ENCODE data around the gene FADS6. TPM values are rescaled to one million over a fixed set of nuclear protein-coding genes. Genes with fewer than 3 reads are reported as not detected.

FADS6 gene
- total RNA-seq, 1 experiment from 2014 or later, result not detected

GRCh38 chr17:74864297-74864865 is 29.1 kb downstream of the FADS6 start:
- Histone ChIP-seq H3K4me1 (ENCODE audit: control insufficient read depth, insufficient read depth, low read length) (peaks cover 18% of the 10 kb centered on the region), H3K27me3 (ENCODE audit: control insufficient read depth, insufficient read depth, low read length) (peaks cover 10% of the 10 kb centered on the region; the same call in 1 of the 2 replicates), H3K27ac (ENCODE audit: low read length) (no peak overlapping the region), H3K36me3 (ENCODE audit: control insufficient read depth, insufficient read depth, low read length) (0 out of 2 replicates have a peak, but pooled peaks cover 4% of the 10 kb centered on the region), H3K9me3 (ENCODE audit: control insufficient read depth, insufficient read depth, low read depth, low read length) (no peaks in the 10 kb centered on the region), H3K4me3 (ENCODE audit: low read depth in 2 of 2, low read length in 2 of 2) (no peak overlapping the region)
- no peak for DNase-seq (ENCODE audit: low read depth, low spot score)
- intact Hi-C loops (cut with micrococcal nuclease; ENCODE audit: unreplicated experiment), result loop anchor here (5.0 kb wide), 1 partner anchor 122 kb away; no protein-coding TSS in a partner anchor
- no TSS peak for BruUV-seq (replicated peaks)
- in situ Hi-C loops (cut with HindIII; ENCODE audit: low pct_unique_long_range_greater_than_20kb, low sequenced_read_pairs), result no loop called here
- CTCF ChIA-PET, result interaction anchor here (0.9 kb wide), 1 partner anchor 73 kb away, joined by 3 read pairs; no protein-coding TSS in a partner anchor
- ATAC-seq, result no peak
- no peak for TF ChIP-seq SIN3A (IDR thresholded peaks at IDR 0.05; ENCODE audit: borderline replicate concordance, insufficient read depth, low read depth, low read length)
- TF ChIP-seq TCF7L2 (IDR thresholded peaks at IDR 0.05; ENCODE audit: low read depth, low read length), result no peak
- no peak for TF ChIP-seq CTCF (IDR thresholded peaks at IDR 0.05)
- no peak for TF ChIP-seq POLR2AphosphoS5 (IDR thresholded peaks at IDR 0.05; ENCODE audit: low read depth, low read length)
- no peak for TF ChIP-seq REST (IDR thresholded peaks at IDR 0.05; ENCODE audit: insufficient read depth in 1 of 2, low read depth in 2 of 2, low read length in 1 of 2)
- POLR2A ChIA-PET, result no interaction called here

DNA sequence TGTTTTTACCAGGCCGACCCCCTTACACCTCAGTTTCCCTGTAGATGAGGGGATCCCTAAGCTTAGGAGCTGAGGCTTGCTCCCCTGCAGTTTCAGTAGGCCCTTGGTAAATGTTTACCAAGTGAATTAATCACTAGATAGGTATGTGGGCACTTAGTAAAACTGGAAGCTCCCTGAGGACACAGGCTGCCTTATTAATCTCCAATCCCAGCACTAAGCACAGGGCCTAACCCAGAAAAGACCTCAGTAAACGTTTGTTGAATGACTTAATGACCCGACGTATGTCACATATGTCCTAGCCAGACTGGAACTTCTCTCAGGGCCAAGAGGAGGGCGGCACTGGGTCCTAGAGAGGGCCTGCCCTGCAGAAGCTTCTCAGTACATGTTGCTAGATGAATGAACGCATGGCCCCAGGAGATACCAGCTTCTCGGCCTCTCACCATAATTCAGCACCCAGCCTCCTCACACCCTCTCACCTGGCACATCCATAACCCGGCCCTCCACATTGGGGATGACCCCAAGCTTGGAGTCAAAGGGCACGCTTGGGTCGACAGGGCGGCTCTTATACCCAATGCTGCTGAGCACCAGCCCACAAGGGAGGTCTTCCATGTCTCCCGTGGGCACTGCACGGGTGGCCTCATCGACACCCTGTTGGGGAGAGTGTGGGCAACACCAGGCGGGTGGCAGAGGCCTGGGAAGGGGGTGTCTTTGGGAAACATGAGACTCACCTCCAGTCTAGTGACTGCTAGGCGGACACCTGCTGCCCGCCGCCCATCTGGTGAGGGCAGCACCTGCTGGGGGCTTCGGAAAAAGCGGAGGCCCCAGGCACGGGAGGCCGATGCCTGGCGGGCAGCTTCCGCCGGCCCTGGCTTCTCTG is 29.8 kb downstream of the FADS6 start:
- no peaks in the 10 kb centered on the region for H3K9me3 ChIP-seq (ENCODE audit: control insufficient read depth, insufficient read depth, low read depth, low read length)
- no peak overlapping the region for H3K27ac ChIP-seq (ENCODE audit: low read length)
- no TSS peak for BruUV-seq (replicated peaks)
- ChIA-PET POLR2A (no interaction called here), CTCF (interaction anchor here (2.5 kb wide), 1 partner anchor 20 kb away, joined by 24 read pairs; no protein-coding TSS in a partner anchor)
- TF ChIP-seq POLR2AphosphoS5 (IDR thresholded peaks at IDR 0.05; ENCODE audit: low read depth, low read length) (no peak), CTCF (IDR thresholded peaks at IDR 0.05) (no peak), TCF7L2 (IDR thresholded peaks at IDR 0.05; ENCODE audit: low read depth, low read length) (no peak), SIN3A (IDR thresholded peaks at IDR 0.05; ENCODE audit: borderline replicate concordance, insufficient read depth, low read depth, low read length) (no peak), REST (IDR thresholded peaks at IDR 0.05; ENCODE audit: insufficient read depth in 1 of 2, low read depth in 2 of 2, low read length in 1 of 2) (no peak)
- peaks cover 16% of the 10 kb centered on the region for H3K27me3 ChIP-seq (ENCODE audit: control insufficient read depth, insufficient read depth, low read length)
- H3K4me3 ChIP-seq (ENCODE audit: low read depth in 2 of 2, low read length in 2 of 2), result no peak overlapping the region
- 0 out of 2 replicates have a peak, but pooled peaks cover 4% of the 10 kb centered on the region for H3K36me3 ChIP-seq (ENCODE audit: control insufficient read depth, insufficient read depth, low read length)
- in situ Hi-C loops (cut with HindIII; ENCODE audit: low pct_unique_long_range_greater_than_20kb, low sequenced_read_pairs) (no loop called here), intact Hi-C loops (cut with micrococcal nuclease; ENCODE audit: unreplicated experiment) (loop anchor here (5.0 kb wide), 1 partner anchor 121 kb away; no protein-coding TSS in a partner anchor)
- DNase-seq (ENCODE audit: low read depth, low spot score) (no peak), ATAC-seq (no peak)
- peaks cover 21% of the 10 kb centered on the region for H3K4me1 ChIP-seq (ENCODE audit: control insufficient read depth, insufficient read depth, low read length)

Data from Panc1 (cell line).